C4-2B (cell line): ENCODE measurements around the gene THRB.

Experiments used
- ZFX ChIP-seq: fragments of 450-650 bp; IDR thresholded peaks from 2 replicates; pipeline ENCODE4 v1.6.1; 2017
- TF ChIP-seq, protein P1 (sequence below): fragments of 450-650 bp; conservative IDR thresholded peaks from 2 replicates; pipeline ENCODE4 v1.5.1; 2017; ENCODE audit warnings: mild to moderate bottlenecking

DNA sequence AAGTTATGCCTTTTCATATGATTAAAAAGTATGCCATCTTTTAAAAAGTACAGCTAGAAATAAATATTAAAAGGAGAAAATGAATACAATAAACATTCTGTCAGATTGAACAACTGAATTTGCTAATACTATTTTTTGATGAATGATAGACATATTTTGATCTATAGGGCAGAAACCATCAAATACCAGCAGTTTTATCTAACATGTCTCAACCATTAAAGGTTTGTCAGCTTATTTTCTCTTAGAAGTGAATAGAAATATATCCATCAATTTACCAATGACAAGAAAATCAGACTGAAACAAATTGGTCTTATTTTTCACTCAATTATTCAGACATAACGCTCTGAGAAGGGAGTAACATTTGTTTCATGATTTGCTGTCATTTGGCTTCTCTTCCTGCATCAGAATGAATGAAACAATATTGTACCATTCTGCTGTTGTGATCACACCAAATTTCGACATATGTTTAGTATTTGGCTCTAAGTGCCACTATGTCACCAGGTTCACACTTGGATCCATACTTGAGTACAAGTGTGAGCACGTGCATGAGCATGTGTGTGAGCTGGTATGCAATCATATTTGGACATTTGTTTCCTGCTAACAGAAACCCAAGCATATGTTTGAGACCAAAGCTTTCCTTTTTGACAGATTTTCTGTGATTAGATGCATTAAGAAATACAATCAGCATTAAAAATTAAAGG lies 86.5 kb downstream of the THRB start:
- TF ChIP-seq, protein P1, sequence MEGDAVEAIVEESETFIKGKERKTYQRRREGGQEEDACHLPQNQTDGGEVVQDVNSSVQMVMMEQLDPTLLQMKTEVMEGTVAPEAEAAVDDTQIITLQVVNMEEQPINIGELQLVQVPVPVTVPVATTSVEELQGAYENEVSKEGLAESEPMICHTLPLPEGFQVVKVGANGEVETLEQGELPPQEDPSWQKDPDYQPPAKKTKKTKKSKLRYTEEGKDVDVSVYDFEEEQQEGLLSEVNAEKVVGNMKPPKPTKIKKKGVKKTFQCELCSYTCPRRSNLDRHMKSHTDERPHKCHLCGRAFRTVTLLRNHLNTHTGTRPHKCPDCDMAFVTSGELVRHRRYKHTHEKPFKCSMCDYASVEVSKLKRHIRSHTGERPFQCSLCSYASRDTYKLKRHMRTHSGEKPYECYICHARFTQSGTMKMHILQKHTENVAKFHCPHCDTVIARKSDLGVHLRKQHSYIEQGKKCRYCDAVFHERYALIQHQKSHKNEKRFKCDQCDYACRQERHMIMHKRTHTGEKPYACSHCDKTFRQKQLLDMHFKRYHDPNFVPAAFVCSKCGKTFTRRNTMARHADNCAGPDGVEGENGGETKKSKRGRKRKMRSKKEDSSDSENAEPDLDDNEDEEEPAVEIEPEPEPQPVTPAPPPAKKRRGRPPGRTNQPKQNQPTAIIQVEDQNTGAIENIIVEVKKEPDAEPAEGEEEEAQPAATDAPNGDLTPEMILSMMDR = no peak
- no peak for TF ChIP-seq ZFX
